H9 (cell line): ENCODE data around the gene COL23A1. TPM values are rescaled to one million over a fixed set of nuclear protein-coding genes. Genes with fewer than 3 reads are reported as not detected.

Source experiments
- DNase-seq: peaks from one replicate; pipeline ENCODE4 v3.0.0-alpha.2; 2017
- H2AFZ ChIP-seq: one replicate; pipeline ENCODE4 v1.6.1; 2013; ENCODE audit warnings: mild to moderate bottlenecking, low read length, control low read depth, moderate library complexity
- H2AK5ac ChIP-seq: 2 replicates; pipeline ENCODE4 v1.6.1; 2013; ENCODE audit warnings: low read length, control low read depth, mixed read lengths; ENCODE audit not compliant: insufficient read length
- H2BK120ac ChIP-seq: one replicate; pipeline ENCODE4 v1.6.1; 2013; ENCODE audit warnings: low read depth, mild to moderate bottlenecking, low read length, control low read depth, inconsistent platforms; ENCODE audit not compliant: poor library complexity, severe bottlenecking
- H2BK12ac ChIP-seq: 2 replicates; pipeline ENCODE4 v1.6.1; 2013; ENCODE audit warnings: low read length, control low read depth, mixed read lengths, low read depth; ENCODE audit not compliant: insufficient read length
- H2BK15ac ChIP-seq: 2 replicates; pipeline ENCODE4 v1.6.1; 2013; ENCODE audit warnings: low read depth, low read length, control low read depth
- H2BK20ac ChIP-seq: one replicate; pipeline ENCODE4 v1.6.1; 2013; ENCODE audit warnings: low read depth, mild to moderate bottlenecking, low read length, control low read depth, inconsistent platforms; ENCODE audit not compliant: poor library complexity, severe bottlenecking
- H2BK5ac ChIP-seq: 2 replicates; pipeline ENCODE4 v1.6.1; 2013; ENCODE audit warnings: low read length, control low read depth, mixed read lengths; ENCODE audit not compliant: insufficient read length
- H3K14ac ChIP-seq: 2 replicates; pipeline ENCODE4 v1.6.1; 2013; ENCODE audit warnings: low read length, control low read depth; ENCODE audit not compliant: insufficient read depth
- H3K18ac ChIP-seq: 2 replicates; pipeline ENCODE4 v1.6.1; 2013; ENCODE audit warnings: low read depth, mild to moderate bottlenecking, mixed read lengths, low read length, control low read depth; ENCODE audit not compliant: insufficient read length
- H3K23ac ChIP-seq: 2 replicates; pipeline ENCODE4 v1.6.1; 2013; ENCODE audit warnings: low read length, control low read depth, mixed read lengths, low read depth; ENCODE audit not compliant: insufficient read length
- H3K23me2 ChIP-seq: 2 replicates; pipeline ENCODE4 v1.6.1; 2013; ENCODE audit warnings: low read depth, mild to moderate bottlenecking, mixed read lengths, low read length, control low read depth; ENCODE audit not compliant: insufficient read length, poor library complexity, severe bottlenecking
- H3K27ac ChIP-seq: 2 replicates; pipeline ENCODE4 v1.5.1; 2013; ENCODE audit warnings: low read length, control low read depth, mixed read lengths, low read depth; ENCODE audit not compliant: insufficient read length
- H3K27me3 ChIP-seq: 2 replicates; pipeline ENCODE4 v1.6.1; 2013; ENCODE audit warnings: low read length, control low read depth, inconsistent platforms; ENCODE audit not compliant: insufficient read depth
- H3K4ac ChIP-seq: 2 replicates; pipeline ENCODE4 v1.6.1; 2013; ENCODE audit warnings: low read depth, mild to moderate bottlenecking, control low read depth, inconsistent platforms, low read length, moderate library complexity
- H3K4me1 ChIP-seq: 2 replicates; pipeline ENCODE4 v1.6.1; 2013; ENCODE audit warnings: low read length, control low read depth, inconsistent platforms; ENCODE audit not compliant: insufficient read depth
- H3K4me2 ChIP-seq: 2 replicates; pipeline ENCODE4 v1.6.1; 2013; ENCODE audit warnings: low read length, control low read depth, mixed read lengths; ENCODE audit not compliant: insufficient read length, insufficient read depth
- H3K56ac ChIP-seq: 2 replicates; pipeline ENCODE4 v1.6.1; 2013; ENCODE audit warnings: low read depth, mild to moderate bottlenecking, mixed read lengths, low read length, control low read depth; ENCODE audit not compliant: insufficient read length
- H3K79me1 ChIP-seq: 2 replicates; pipeline ENCODE4 v1.6.1; 2013; ENCODE audit warnings: low read depth, mild to moderate bottlenecking, moderate library complexity, low read length, control low read depth, inconsistent platforms; ENCODE audit not compliant: insufficient read depth, poor library complexity, severe bottlenecking
- H3K79me2 ChIP-seq: 2 replicates; pipeline ENCODE4 v1.6.1; 2013; ENCODE audit warnings: low read length, control low read depth, inconsistent platforms; ENCODE audit not compliant: insufficient read depth
- H3K9ac ChIP-seq: 2 replicates; pipeline ENCODE4 v1.6.1; 2013; ENCODE audit warnings: low read length, control low read depth, mixed read lengths; ENCODE audit not compliant: insufficient read length; ENCODE audit errors: extremely low read depth
- H3K9me3 ChIP-seq: one replicate; pipeline ENCODE4 v1.6.1; 2013; ENCODE audit warnings: low read depth, low read length, inconsistent platforms; ENCODE audit not compliant: control insufficient read depth
- H3T11ph ChIP-seq: one replicate; pipeline ENCODE4 v1.6.1; 2013; ENCODE audit warnings: mild to moderate bottlenecking, low read length, control low read depth, inconsistent platforms
- H4K20me1 ChIP-seq: one replicate; pipeline ENCODE4 v1.6.1; 2013; ENCODE audit not compliant: control insufficient read depth, insufficient read length, insufficient read depth
- H4K5ac ChIP-seq: 2 replicates; pipeline ENCODE4 v1.6.1; 2013; ENCODE audit warnings: low read depth, mild to moderate bottlenecking, mixed read lengths, low read length, control low read depth; ENCODE audit not compliant: insufficient read length
- H4K8ac ChIP-seq: replicated peaks from 2 replicates; pipeline ENCODE4 v1.6.1; 2013; ENCODE audit warnings: low read length, control low read depth, mixed read lengths, low read depth; ENCODE audit not compliant: insufficient read length
- H4K91ac ChIP-seq: 2 replicates; pipeline ENCODE4 v1.6.1; 2013; ENCODE audit warnings: low read depth, mild to moderate bottlenecking, moderate library complexity, mixed read lengths, low read length, control low read depth; ENCODE audit not compliant: insufficient read length
- H3K27ac Mint-ChIP-seq, 3 experiments: 2 replicates in 2 of 3; 3 replicates in 1 of 3; pipeline ENCODE4 v1.8.0; 2020 to 2021; ENCODE audit warnings: mixed read lengths in 3 of 3, mild to moderate bottlenecking in 1 of 3, moderate library complexity in 1 of 3
- H3K27me3 Mint-ChIP-seq: 2 replicates; pipeline ENCODE4 v1.8.0; 2021; ENCODE audit warnings: low read depth, mild to moderate bottlenecking, moderate library complexity, mixed read lengths
- H3K36me3 Mint-ChIP-seq, 3 experiments: 2 replicates in 2 of 3; 3 replicates in 1 of 3; pipeline ENCODE4 v1.8.0; 2020 to 2021; ENCODE audit warnings: low read depth in 3 of 3, mixed read lengths in 3 of 3; ENCODE audit not compliant: insufficient read depth in 1 of 3
- H3K4me1 Mint-ChIP-seq, 2 experiments: 2 replicates each; pipeline ENCODE4 v1.8.0; 2020; ENCODE audit warnings: mixed read lengths in 2 of 2
- H3K4me3 Mint-ChIP-seq, 2 experiments: 2 replicates in 1 of 2; 3 replicates in 1 of 2; pipeline ENCODE4 v1.8.0; 2020 to 2021; ENCODE audit warnings: mild to moderate bottlenecking in 2 of 2, mixed read lengths in 2 of 2, moderate library complexity in 1 of 2
- H3K9me3 Mint-ChIP-seq, 2 experiments: 2 replicates in 1 of 2; 3 replicates in 1 of 2; pipeline ENCODE4 v1.8.0; 2020; ENCODE audit warnings: mild to moderate bottlenecking in 2 of 2, mixed read lengths in 2 of 2, moderate library complexity in 1 of 2
- CTCF ChIP-seq: fragments of 200-600 bp; sonication (generic); conservative IDR thresholded peaks from 3 replicates; pipeline ENCODE4 v1.8.0; 2021; ENCODE audit warnings: antibody characterized with exemption, mild to moderate bottlenecking
- WGBS: extraction: QIAGEN DNeasy Blood & Tissue Kit; methylation state at CpG from one replicate; pipeline ENCODE4 v1.1.7; 2013; ENCODE audit warnings: missing lambda C conversion rate, low lambda C conversion rate, mixed read lengths; ENCODE audit not compliant: insufficient read length; ENCODE audit errors: extremely low coverage; 5-methylcytosine and 5-hydroxymethylcytosine counted together
- total RNA-seq: library from RNA; stranded (reverse); gene quantifications from 2 replicates; pipeline ENCODE4 v1.2.1, GENCODE V29; 2021

Gene COL23A1
- total RNA-seq, 1 experiment from 2014 or later, result 2.6 TPM

- Histone ChIP-seq H3K27me3 (no peaks in the 10 kb centered on the region), H3K23me2 (no peaks in the 10 kb centered on the region), H3K79me1 (no peaks in the 10 kb centered on the region), H3K9ac (no peak overlapping the region), H2AFZ (no peak overlapping the region), H2BK20ac (no peak overlapping the region), H2BK15ac (peak overlapping the region; percentile 70; the same call in 1 of the 2 replicates), H3K23ac (no peak overlapping the region), H2BK12ac (no peak overlapping the region), H3K18ac (no peak overlapping the region), H3K9me3 (no peaks in the 10 kb centered on the region), H3K4me2 (no peak overlapping the region), H3K56ac (no peak overlapping the region), H2AK5ac (no peak overlapping the region), H3K14ac (no peak overlapping the region; the same call in 1 of the 2 replicates), H2BK120ac (no peak overlapping the region), H3T11ph (no peak overlapping the region), H2BK5ac (no peak overlapping the region), H3K4me1 (no peaks in the 10 kb centered on the region), H4K91ac (no peak overlapping the region), H3K4ac (no peak overlapping the region), H4K8ac (no peak overlapping the region), H3K27ac (no peak overlapping the region), H4K20me1 (no peaks in the 10 kb centered on the region), H3K79me2 (no peaks in the 10 kb centered on the region), H4K5ac (no peak overlapping the region)
- no peak for DNase-seq
- peak overlapping the region in 2 of 3 experiments; percentile 25 to 36; a peak in 1 of 7 replicates for H3K27ac Mint-ChIP-seq
- peaks cover 6% of the 10 kb centered on the region; the same call in 1 of the 2 replicates for H3K27me3 Mint-ChIP-seq
- H3K9me3 Mint-ChIP-seq, result peaks cover 5 to 6% of the 10 kb centered on the region in 2 experiments; a peak in 4 of 5 replicates
- WGBS, result no CpG with 5 or more reads among the region's 10 CpGs
- H3K36me3 Mint-ChIP-seq, result peaks cover 0 to 2% (median 0%) of the 10 kb centered on the region in 3 experiments; a peak in 2 of 7 replicates
- TF ChIP-seq CTCF, result no peak
- peaks cover 0 to 11% of the 10 kb centered on the region in 2 experiments; a peak in 2 of 4 replicates for H3K4me1 Mint-ChIP-seq
- no peak overlapping the region; a peak in 1 of 5 replicates for H3K4me3 Mint-ChIP-seq
These were observed 302.4 kb downstream of the COL23A1 start for GRCh38 chr5:178287791-178288105.
